Stimulated activated CD8-positive, alpha-beta memory T cell treated with anti-CD3 and anti-CD28 coated beads, Interleukin-12 subunit alpha, Interleukin-12 subunit beta, amount 100 ng/mL, for 24 hours (primary cell): ENCODE data around the gene SDC1.

Experiments
- DNase-seq: peaks from one replicate; pipeline ENCODE4 v3.0.0-alpha.2; 2020; ENCODE audit errors: extremely low read depth

SDC1 gene

GRCh38 chr2:20170704-20171250 is 54.2 kb downstream of the SDC1 start:
- DNase-seq = no peak

GRCh38 chr2:20169796-20170703 is 54.9 kb downstream of the SDC1 start:
- no peak for DNase-seq

GRCh38 chr2:20168727-20169696 is 55.9 kb downstream of the SDC1 start:
- no peak for DNase-seq

- no peak for DNase-seq
Measured at GRCh38 chr2:20168048-20168726, 56.7 kb downstream of the SDC1 start.

- no peak for DNase-seq
Measured at GRCh38 chr2:20167356-20167755, 57.6 kb downstream of the SDC1 start.

- no peak for DNase-seq
Measured at GRCh38 chr2:20165677-20166509, 59.0 kb downstream of the SDC1 start.

- DNase-seq = no peak
Measured at GRCh38 chr2:20164734-20165478, 60.0 kb downstream of the SDC1 start.

- no peak for DNase-seq
Measured at GRCh38 chr2:20164061-20164733, 60.7 kb downstream of the SDC1 start.

GRCh38 chr2:20159411-20160070 is 65.4 kb downstream of the SDC1 start:
- DNase-seq = no peak

- DNase-seq = no peak
Measured at GRCh38 chr2:20157193-20157891, 67.6 kb downstream of the SDC1 start.

GRCh38 chr2:20156836-20157192 is 68.1 kb downstream of the SDC1 start:
- DNase-seq = no peak

- DNase-seq = no peak
Measured at GRCh38 chr2:20156076-20156759, 68.7 kb downstream of the SDC1 start.

GRCh38 chr2:20153131-20153851 is 71.6 kb downstream of the SDC1 start:
- DNase-seq = no peak

GRCh38 chr2:20150806-20151571 is 73.9 kb downstream of the SDC1 start:
- DNase-seq = no peak
